Central memory CD8-positive, alpha-beta T cell (primary cell): ENCODE results near the gene HAUS8.
A peak's percentile ranks its signal among the peaks of the same experiment; 100 is the strongest.
"Not testable (repeated sequence)": the region's sequence is repeated elsewhere in the genome, so short reads cannot be mapped to it uniquely, and the experiment has no call there.

Experiments
- ATAC-seq: fragments of 150-1000 bp; cut with Tn5 transposase; replicated peaks from 2 replicates; pipeline ENCODE4 v1.10.0; 2022; ENCODE audit warnings: mild to moderate bottlenecking, moderate FRiP score, moderate number of reproducible peaks; ENCODE audit not compliant: poor library complexity, severe bottlenecking; ENCODE audit errors: extremely low read depth
- DNase-seq, 2 donors: peaks; one replicate each; pipeline ENCODE4 v3.0.0; 2021; ENCODE audit warnings: low spot score in 2 of 2
- H3K27ac Mint-ChIP-seq: one replicate; pipeline ENCODE4 v1.8.0; 2022; ENCODE audit warnings: low read depth, mild to moderate bottlenecking, moderate library complexity, mixed read lengths
- H3K27me3 Mint-ChIP-seq: one replicate; pipeline ENCODE4 v1.8.0; 2022; ENCODE audit warnings: mixed read lengths
- H3K36me3 Mint-ChIP-seq: one replicate; pipeline ENCODE4 v1.8.0; 2022; ENCODE audit warnings: mild to moderate bottlenecking, moderate library complexity, mixed read lengths; ENCODE audit not compliant: insufficient read depth
- H3K4me1 Mint-ChIP-seq: one replicate; pipeline ENCODE4 v1.8.0; 2022; ENCODE audit warnings: mixed read lengths
- H3K4me3 Mint-ChIP-seq: one replicate; pipeline ENCODE4 v1.8.0; 2022; ENCODE audit warnings: mild to moderate bottlenecking, moderate library complexity, mixed read lengths
- H3K9me3 Mint-ChIP-seq: one replicate; pipeline ENCODE4 v1.8.0; 2022; ENCODE audit warnings: mixed read lengths

The HAUS8 gene

DNA sequence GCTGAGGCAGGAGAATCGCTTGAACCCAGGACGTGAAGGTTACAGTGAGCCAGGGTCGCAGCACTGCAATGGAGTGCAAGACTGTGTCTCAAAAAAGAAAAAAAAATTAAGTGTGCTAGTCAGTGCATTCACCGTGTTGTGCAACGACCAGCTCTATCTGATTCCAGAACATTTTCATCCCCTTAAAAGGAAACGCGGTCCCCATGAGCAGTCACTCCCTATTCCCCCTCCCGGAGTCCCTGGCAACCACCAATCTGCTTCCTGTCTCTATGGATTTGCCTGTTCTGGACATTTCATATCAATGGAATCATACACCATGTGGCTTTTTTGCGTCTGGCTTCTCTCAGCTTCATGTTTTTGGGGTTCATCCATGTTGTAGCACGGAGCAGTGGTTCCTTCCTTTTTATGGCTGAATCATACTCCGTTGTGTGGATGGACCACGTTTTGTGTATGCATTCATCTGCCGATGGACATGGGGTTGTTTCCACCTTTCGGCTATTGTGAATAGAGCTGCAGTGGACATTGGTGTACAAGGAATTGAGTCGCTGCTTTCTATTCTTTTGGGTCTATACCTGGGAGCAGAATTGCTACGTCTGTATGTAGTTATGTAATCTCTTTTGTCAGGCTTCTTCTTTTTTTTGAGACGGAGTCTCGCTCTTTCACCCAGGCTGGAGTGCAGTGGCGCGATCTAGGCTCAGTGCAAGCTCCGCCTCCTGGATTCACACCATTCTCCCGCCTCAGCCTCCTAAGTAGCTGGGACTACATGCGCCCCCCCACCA lies 20.1 kb upstream of the HAUS8 start:
- Mint-ChIP-seq H3K27ac (no peak overlapping the region), H3K4me1 (peaks cover 52% of the 10 kb centered on the region), H3K27me3 (no peaks in the 10 kb centered on the region), H3K9me3 (no peaks in the 10 kb centered on the region), H3K36me3 (peaks cover 11% of the 10 kb centered on the region), H3K4me3 (no peak overlapping the region)
- ATAC-seq (no peak), DNase-seq (no peak)

- not testable (repeated sequence) for ATAC-seq, DNase-seq, H3K4me3 Mint-ChIP-seq, H3K9me3 Mint-ChIP-seq, H3K36me3 Mint-ChIP-seq, H3K27me3 Mint-ChIP-seq, H3K27ac Mint-ChIP-seq
- H3K4me1 Mint-ChIP-seq = peaks cover 57% of the 10 kb centered on the region
Observed at GRCh38 chr19:17094694-17095093, 19.4 kb upstream of the HAUS8 start.

- Mint-ChIP-seq H3K4me3 (no peak overlapping the region), H3K9me3 (no peaks in the 10 kb centered on the region), H3K36me3 (peaks cover 11% of the 10 kb centered on the region), H3K27ac (no peak overlapping the region), H3K27me3 (no peaks in the 10 kb centered on the region), H3K4me1 (peaks cover 59% of the 10 kb centered on the region)
- ATAC-seq (no peak), DNase-seq (no peak)
Observed at GRCh38 chr19:17092696-17093095, 17.4 kb upstream of the HAUS8 start.

DNA sequence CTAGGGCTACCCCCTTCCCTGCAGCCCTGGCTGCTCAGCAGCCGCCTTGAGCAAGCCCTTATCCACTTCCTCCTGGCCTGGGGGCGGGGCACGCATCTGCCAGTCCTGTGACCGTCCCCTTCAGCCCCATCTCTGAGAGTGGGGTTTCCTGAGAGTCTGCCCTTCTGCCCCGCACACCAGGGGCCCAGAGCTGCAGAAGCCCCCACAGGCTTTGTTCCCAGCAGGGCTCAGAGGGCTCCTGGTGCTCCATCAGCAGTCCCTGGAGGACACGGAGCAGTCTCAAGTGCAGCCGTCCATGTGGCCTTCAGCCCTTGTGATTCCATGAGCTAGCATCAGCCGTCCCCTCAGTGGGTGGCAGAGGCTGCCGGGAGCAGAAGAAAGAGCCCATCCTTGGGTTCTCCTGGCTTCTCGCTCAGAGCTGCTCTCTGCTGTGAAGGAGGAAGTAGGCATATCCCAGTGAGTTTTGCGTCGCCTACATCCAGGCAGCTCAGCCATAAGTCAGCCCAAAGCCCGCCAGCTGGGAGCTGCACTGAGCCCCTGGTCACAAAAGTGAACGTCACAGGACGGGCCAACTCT lies 16.6 kb upstream of the HAUS8 start:
- Mint-ChIP-seq H3K9me3 (no peaks in the 10 kb centered on the region), H3K27ac (no peak overlapping the region), H3K4me3 (no peak overlapping the region), H3K36me3 (peaks cover 12% of the 10 kb centered on the region), H3K4me1 (peaks cover 65% of the 10 kb centered on the region), H3K27me3 (no peaks in the 10 kb centered on the region)
- DNase-seq (no peak), ATAC-seq (no peak)

DNA sequence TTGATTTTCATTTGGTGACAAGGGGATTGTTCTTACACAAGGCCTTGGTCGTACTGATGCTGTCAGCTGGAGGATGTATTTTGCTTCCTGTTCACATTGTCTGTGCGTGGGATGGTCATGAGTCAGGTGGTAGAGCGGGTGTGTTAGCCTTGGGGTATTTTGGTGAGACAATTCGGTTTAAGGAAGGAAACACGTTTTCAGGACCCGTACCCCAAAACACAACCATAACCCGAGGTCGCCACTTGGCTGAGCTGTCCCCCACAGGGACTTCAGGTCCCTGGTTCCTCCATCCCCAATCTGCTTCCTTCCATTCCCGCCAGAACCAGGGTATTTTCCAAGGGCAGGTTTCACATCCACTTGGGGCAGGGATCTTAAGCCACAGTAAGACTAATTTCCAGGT lies 15.3 kb upstream of the HAUS8 start:
- H3K4me1 Mint-ChIP-seq = peaks cover 63% of the 10 kb centered on the region
- DNase-seq (no peak), ATAC-seq (no peak)
- H3K27ac Mint-ChIP-seq = no peak overlapping the region
- peaks cover 17% of the 10 kb centered on the region for H3K36me3 Mint-ChIP-seq
- peak overlapping the region; percentile 40 for H3K4me3 Mint-ChIP-seq
- no peaks in the 10 kb centered on the region for H3K9me3 Mint-ChIP-seq
- no peaks in the 10 kb centered on the region for H3K27me3 Mint-ChIP-seq

DNA sequence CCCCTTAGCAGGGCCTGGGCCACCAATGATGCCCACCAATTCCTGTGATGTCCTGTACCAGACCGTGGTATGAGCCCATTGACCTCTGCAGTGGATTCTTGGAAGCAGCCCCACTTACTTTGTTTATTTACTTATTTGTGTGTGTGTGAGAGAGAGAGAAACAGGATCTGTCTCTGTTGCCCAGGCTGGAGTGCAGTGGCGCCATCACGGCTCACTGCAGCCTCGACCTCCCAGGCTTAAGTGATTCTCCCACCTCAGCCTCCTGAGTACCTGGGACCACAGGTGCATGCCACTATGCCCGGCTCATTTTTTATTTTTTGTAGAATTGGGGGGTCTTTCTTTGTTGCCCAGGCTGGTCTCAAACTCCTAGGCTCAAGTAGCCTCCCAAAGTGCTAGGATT lies 13.3 kb upstream of the HAUS8 start:
- H3K27me3 Mint-ChIP-seq = no peaks in the 10 kb centered on the region
- peak overlapping the region; percentile 12 for H3K27ac Mint-ChIP-seq
- no peak for DNase-seq
- peaks cover 60% of the 10 kb centered on the region for H3K4me1 Mint-ChIP-seq
- H3K9me3 Mint-ChIP-seq = no peaks in the 10 kb centered on the region
- ATAC-seq = no peak
- peaks cover 20% of the 10 kb centered on the region for H3K36me3 Mint-ChIP-seq
- no peak overlapping the region for H3K4me3 Mint-ChIP-seq

- H3K27me3 Mint-ChIP-seq = no peaks in the 10 kb centered on the region
- H3K36me3 Mint-ChIP-seq = peaks cover 17% of the 10 kb centered on the region
- H3K9me3 Mint-ChIP-seq = no peaks in the 10 kb centered on the region
- ATAC-seq = no peak
- no peak for DNase-seq
- H3K4me3 Mint-ChIP-seq = no peak overlapping the region
- peaks cover 67% of the 10 kb centered on the region for H3K4me1 Mint-ChIP-seq
- peak overlapping the region; percentile 22 for H3K27ac Mint-ChIP-seq
Observed at GRCh38 chr19:17086834-17087233, 11.6 kb upstream of the HAUS8 start.

- ATAC-seq = no peak
- Mint-ChIP-seq H3K27me3 (no peaks in the 10 kb centered on the region), H3K4me3 (no peak overlapping the region), H3K4me1 (peaks cover 68% of the 10 kb centered on the region), H3K36me3 (peaks cover 17% of the 10 kb centered on the region), H3K27ac (peak overlapping the region; percentile 22), H3K9me3 (no peaks in the 10 kb centered on the region)
- no peak for DNase-seq
Observed at GRCh38 chr19:17086120-17086519, 10.9 kb upstream of the HAUS8 start.

DNA sequence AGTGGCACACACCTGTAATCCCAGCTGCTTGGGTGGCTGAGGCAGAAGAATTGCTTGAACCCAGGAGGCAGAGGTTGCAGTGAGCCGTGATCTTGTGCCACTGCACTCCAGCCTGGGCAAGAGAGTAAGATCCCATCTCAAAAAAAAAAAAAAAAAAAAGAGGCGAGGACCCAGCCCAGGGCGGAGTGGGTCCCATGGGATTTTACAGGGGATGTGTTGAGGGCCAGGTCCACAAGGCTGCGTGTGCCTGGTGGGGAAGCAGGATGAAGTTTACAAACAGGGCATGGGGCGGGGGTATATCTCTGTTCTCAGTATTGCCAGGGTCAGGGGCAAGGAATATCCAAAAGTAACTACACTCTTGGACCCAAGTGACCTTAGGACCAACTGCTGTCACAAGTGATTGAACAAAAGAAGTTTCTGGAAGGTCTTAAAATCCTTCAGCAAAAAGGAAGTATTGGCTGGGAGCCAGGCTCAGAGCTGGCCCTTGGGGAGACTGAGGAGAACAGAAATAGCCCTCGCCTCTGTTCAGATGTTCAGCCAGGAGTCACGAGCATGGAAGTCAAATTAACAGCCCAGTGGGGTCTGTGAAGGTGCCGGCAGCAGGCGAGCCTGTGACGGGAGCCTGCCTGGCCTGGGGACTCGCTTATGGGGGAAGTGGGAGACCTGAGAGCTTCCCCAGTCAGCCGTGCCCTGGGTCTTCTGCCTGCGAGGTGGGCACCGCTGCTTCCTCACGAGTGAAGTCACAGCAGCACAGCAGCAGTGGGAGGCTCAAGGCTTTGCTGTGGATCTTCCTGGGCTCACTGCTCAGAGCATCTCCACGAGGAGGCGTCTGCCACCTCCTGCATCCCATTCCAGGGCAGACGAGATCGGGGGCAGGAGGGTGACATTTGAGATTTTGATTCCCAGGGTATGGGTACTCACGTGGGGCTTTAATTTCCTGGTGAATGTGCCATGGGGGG lies 6.7 kb upstream of the HAUS8 start:
- peak overlapping the region; percentile 25 for H3K4me3 Mint-ChIP-seq
- DNase-seq = no peak
- no peak overlapping the region for H3K27ac Mint-ChIP-seq
- no peaks in the 10 kb centered on the region for H3K9me3 Mint-ChIP-seq
- peaks cover 16% of the 10 kb centered on the region for H3K36me3 Mint-ChIP-seq
- H3K27me3 Mint-ChIP-seq = no peaks in the 10 kb centered on the region
- ATAC-seq = no peak
- peaks cover 63% of the 10 kb centered on the region for H3K4me1 Mint-ChIP-seq

- Mint-ChIP-seq H3K36me3 (peaks cover 16% of the 10 kb centered on the region), H3K9me3 (no peaks in the 10 kb centered on the region), H3K4me3 (peak overlapping the region; percentile 80), H3K4me1 (peaks cover 67% of the 10 kb centered on the region), H3K27me3 (no peaks in the 10 kb centered on the region), H3K27ac (peak overlapping the region; percentile 69)
- ATAC-seq (no peak), DNase-seq (no peak)
Observed at GRCh38 chr19:17080440-17080801, 5.2 kb upstream of the HAUS8 start.

DNA sequence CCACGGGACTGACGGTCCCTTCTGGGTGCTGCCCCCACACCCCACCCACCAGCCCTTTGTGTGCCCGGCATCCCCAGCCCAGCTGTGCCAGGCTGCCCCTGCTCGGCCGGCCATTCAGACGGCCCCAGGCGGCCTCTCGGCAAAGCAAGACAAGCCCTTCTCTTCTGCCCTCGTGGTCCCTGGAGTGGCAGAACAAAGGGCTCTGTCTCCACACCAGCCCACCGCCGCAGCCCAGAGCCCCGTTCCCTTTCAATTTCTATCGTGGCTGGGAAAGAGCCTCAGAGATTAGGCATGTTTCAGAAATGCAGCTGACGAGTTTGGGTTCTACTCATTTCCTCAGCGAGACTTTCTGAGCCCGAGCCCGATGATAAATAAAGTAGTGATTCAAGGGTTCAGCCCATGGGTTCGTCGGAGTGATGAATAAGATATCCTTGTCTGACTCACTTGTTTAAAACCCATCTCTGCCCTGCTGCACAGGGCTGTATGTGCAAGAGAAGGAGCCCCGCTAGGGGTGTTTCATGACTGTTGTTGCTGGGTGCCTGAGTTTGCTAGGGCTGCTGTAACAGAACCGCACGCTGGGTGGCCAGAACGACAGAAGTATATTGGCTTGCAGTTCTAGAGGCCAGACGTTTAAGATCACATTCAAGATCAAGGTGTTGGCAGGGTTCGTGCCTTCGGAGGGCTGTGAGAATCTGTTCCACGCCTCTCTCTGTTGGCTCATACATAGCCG lies 4.6 kb upstream of the HAUS8 start:
- ATAC-seq (peak; percentile 54), DNase-seq (peak; percentile 26 to 75)
- Mint-ChIP-seq H3K27ac (peak overlapping the region; percentile 69), H3K4me1 (peaks cover 63% of the 10 kb centered on the region), H3K4me3 (peak overlapping the region; percentile 80), H3K36me3 (peaks cover 17% of the 10 kb centered on the region), H3K9me3 (no peaks in the 10 kb centered on the region), H3K27me3 (no peaks in the 10 kb centered on the region)
